IMR-90 (cell line): ENCODE data around the gene UNC5B. TPM values are rescaled to one million over a fixed set of nuclear protein-coding genes. Genes with fewer than 3 reads are reported as not detected.
A peak's percentile ranks its signal among the peaks of the same experiment; 100 is the strongest.

Experiments
- ATAC-seq: fragments of 200-7000 bp; cut with Tn5 transposase; 2 replicates; pipeline ENCODE4 v1.9.1; 2020; ENCODE audit warnings: low read depth, mild to moderate bottlenecking, moderate library complexity
- BruUV-seq: library from RNA; stranded (reverse); fragments of 400-500 nt; replicated peaks from 2 replicates; lab custom pipeline; 2021; lab: Mats Ljungman, UMichigan
- CTCF ChIA-PET: fragments of 300-600 bp; formaldehyde crosslinking; extraction: SDS; loops from one replicate; lab custom pipeline; 2021; ENCODE audit warnings: antibody characterized with exemption; lab: Yijun Ruan, JAX
- POLR2A ChIA-PET: fragments of 300-600 bp; sonication (Branson Sonifier 250); formaldehyde crosslinking; loops from one replicate; lab custom pipeline; 2022; ENCODE audit warnings: antibody characterized with exemption; ENCODE audit not compliant: unreplicated experiment; lab: Charles Lee
- DNase-seq: peaks from one replicate; pipeline ENCODE4 v3.0.0; 2013
- H2AFZ ChIP-seq: replicated peaks from 2 replicates; pipeline ENCODE3; 2013; ENCODE audit warnings: low read length, mild to moderate bottlenecking; ENCODE audit not compliant: poor library complexity
- H2AK5ac ChIP-seq: 2 replicates; pipeline ENCODE4 v1.6.1; 2013; ENCODE audit warnings: low read depth, low read length, inconsistent platforms
- H2AK9ac ChIP-seq: replicated peaks from 2 replicates; pipeline ENCODE3; 2013; ENCODE audit warnings: mild to moderate bottlenecking, low read depth, low read length, moderate library complexity; ENCODE audit not compliant: poor library complexity
- H2BK120ac ChIP-seq: 2 replicates; pipeline ENCODE4 v1.6.1; 2013; ENCODE audit warnings: low read depth, low read length, inconsistent platforms
- H2BK15ac ChIP-seq: 3 replicates; pipeline ENCODE4 v1.6.1; 2013; ENCODE audit warnings: low read depth, low read length, inconsistent platforms
- H2BK20ac ChIP-seq: 2 replicates; pipeline ENCODE4 v1.6.1; 2013; ENCODE audit warnings: low read depth, mild to moderate bottlenecking, inconsistent platforms, low read length, moderate library complexity
- H2BK5ac ChIP-seq: 2 replicates; pipeline ENCODE4 v1.6.1; 2013; ENCODE audit warnings: mild to moderate bottlenecking, low read depth, low read length, inconsistent platforms; ENCODE audit not compliant: poor library complexity, severe bottlenecking
- H3K14ac ChIP-seq: replicated peaks from 2 replicates; pipeline ENCODE4 v1.6.1; 2013; ENCODE audit warnings: low read depth, low read length, inconsistent platforms
- H3K18ac ChIP-seq: 2 replicates; pipeline ENCODE4 v1.6.1; 2013; ENCODE audit warnings: low read depth, low read length, control low read depth
- H3K23ac ChIP-seq: 2 replicates; pipeline ENCODE4 v1.6.1; 2013; ENCODE audit warnings: low read depth, low read length, inconsistent platforms
- H3K27ac ChIP-seq: 2 replicates; pipeline ENCODE4 v1.5.1; 2013; ENCODE audit warnings: mild to moderate bottlenecking, control low read depth, low read length; ENCODE audit not compliant: insufficient read depth
- H3K27me3 ChIP-seq: 2 replicates; pipeline ENCODE4 v1.6.1; 2013; ENCODE audit warnings: low read length; ENCODE audit not compliant: control insufficient read depth, insufficient read depth
- H3K36me3 ChIP-seq: 2 replicates; pipeline ENCODE4 v1.6.1; 2013; ENCODE audit warnings: low read length, mixed read lengths; ENCODE audit not compliant: control insufficient read depth, insufficient read depth
- H3K4ac ChIP-seq: 2 replicates; pipeline ENCODE4 v1.6.1; 2013; ENCODE audit warnings: low read depth, low read length, inconsistent platforms
- H3K4me1 ChIP-seq: 2 replicates; pipeline ENCODE4 v1.6.1; 2013; ENCODE audit warnings: low read length, mixed read lengths; ENCODE audit not compliant: control insufficient read depth, insufficient read depth
- H3K4me2 ChIP-seq: 2 replicates; pipeline ENCODE4 v1.6.1; 2013; ENCODE audit warnings: low read depth, mild to moderate bottlenecking, control low read depth, low read length, moderate library complexity
- H3K4me3 ChIP-seq: 2 replicates; pipeline ENCODE4 v1.5.1; 2013; ENCODE audit warnings: low read depth, mild to moderate bottlenecking, control low read depth, low read length, moderate library complexity; ENCODE audit not compliant: insufficient read depth
- H3K56ac ChIP-seq: 2 replicates; pipeline ENCODE4 v1.6.1; 2013; ENCODE audit warnings: low read length, inconsistent platforms; ENCODE audit not compliant: insufficient read depth; ENCODE audit errors: extremely low read depth
- H3K79me1 ChIP-seq, 2 experiments: 2 replicates each; pipeline ENCODE4 v1.6.1; 2013; ENCODE audit warnings: low read length in 2 of 2, inconsistent platforms in 1 of 2, low read depth in 1 of 2
- H3K9ac ChIP-seq: 2 replicates; pipeline ENCODE4 v1.6.1; 2013; ENCODE audit warnings: low read depth, low read length, control low read depth
- H3K9me1 ChIP-seq: 2 replicates; pipeline ENCODE4 v1.6.1; 2013; ENCODE audit warnings: low read length, inconsistent platforms; ENCODE audit not compliant: insufficient read depth
- H3K9me3 ChIP-seq: 2 replicates; pipeline ENCODE4 v1.6.1; 2013; ENCODE audit warnings: low read length; ENCODE audit not compliant: control insufficient read depth, insufficient read depth
- H4K20me1 ChIP-seq: 2 replicates; pipeline ENCODE4 v1.6.1; 2013; ENCODE audit warnings: low read length, inconsistent platforms; ENCODE audit not compliant: insufficient read depth
- H4K5ac ChIP-seq: 2 replicates; pipeline ENCODE4 v1.6.1; 2013; ENCODE audit warnings: mild to moderate bottlenecking, low read depth, low read length, control low read depth
- H4K8ac ChIP-seq, 2 experiments: 2 replicates each; pipeline ENCODE4 v1.6.1; 2013; ENCODE audit warnings: low read depth in 2 of 2, low read length in 2 of 2, control low read depth in 1 of 2, inconsistent platforms in 1 of 2
- H4K91ac ChIP-seq: 2 replicates; pipeline ENCODE4 v1.6.1; 2013; ENCODE audit warnings: low read depth, low read length, inconsistent platforms; ENCODE audit not compliant: insufficient read depth
- CEBPB ChIP-seq: IDR thresholded peaks from 2 replicates; pipeline ENCODE4 v1.6.1; 2012; ENCODE audit warnings: low read depth, low read length, improper control_type of control experiment
- CHD1 ChIP-seq: IDR thresholded peaks from 2 replicates; pipeline ENCODE4 v1.6.1; 2012; ENCODE audit warnings: low read depth, low read length, improper control_type of control experiment
- FOS ChIP-seq: fragments of 150-350 bp; IDR thresholded peaks from 2 replicates; pipeline ENCODE4 v1.6.1; 2016; ENCODE audit warnings: low read depth, low read length
- MAFK ChIP-seq: IDR thresholded peaks from 2 replicates; pipeline ENCODE4 v1.6.1; 2012; ENCODE audit warnings: low read depth, low read length, improper control_type of control experiment
- MAZ ChIP-seq: IDR thresholded peaks from 2 replicates; pipeline ENCODE4 v1.6.1; 2012; ENCODE audit warnings: low read depth, mild to moderate bottlenecking, low read length, improper control_type of control experiment, moderate library complexity, borderline replicate concordance
- MXI1 ChIP-seq: IDR thresholded peaks from 2 replicates; pipeline ENCODE4 v1.6.1; 2012; ENCODE audit warnings: low read depth, mild to moderate bottlenecking, low read length, moderate library complexity, borderline replicate concordance
- NFE2L2 ChIP-seq: fragments of 150-350 bp; IDR thresholded peaks from 2 replicates; pipeline ENCODE4 v1.6.1; 2016; ENCODE audit warnings: low read depth, mild to moderate bottlenecking, low read length
- POLR2A ChIP-seq: IDR thresholded peaks from 2 replicates; pipeline ENCODE4 v1.6.1; 2012; ENCODE audit warnings: mild to moderate bottlenecking, low read depth, low read length
- RAD21 ChIP-seq: IDR thresholded peaks from 2 replicates; pipeline ENCODE4 v1.6.1; 2012; ENCODE audit warnings: low read length, improper control_type of control experiment
- RCOR1 ChIP-seq: IDR thresholded peaks from 2 replicates; pipeline ENCODE4 v1.6.1; 2012; ENCODE audit warnings: mild to moderate bottlenecking, low read length, improper control_type of control experiment; ENCODE audit not compliant: insufficient replicate concordance
- SMC3 ChIP-seq: fragments of 150-350 bp; IDR thresholded peaks from 2 replicates; pipeline ENCODE4 v1.6.1; 2016; ENCODE audit warnings: low read depth, mild to moderate bottlenecking, antibody characterized with exemption, low read length, moderate library complexity
- WGBS, 2 experiments: methylation state at CpG; one replicate each; pipeline versions ENCODE4 v1.1.5 to v1.1.7; 2013; ENCODE audit warnings: missing lambda C conversion rate in 2 of 2; ENCODE audit not compliant: insufficient read length in 1 of 2; ENCODE audit errors: extremely low coverage in 2 of 2; 5-methylcytosine and 5-hydroxymethylcytosine counted together
- dilution Hi-C: fragments of 300-500 bp; cut with HindIII; formaldehyde crosslinking; loops from one replicate; pipeline ENCODE4 v1.14.3; 2018; ENCODE audit warnings: low sequenced_read_pairs; ENCODE audit not compliant: unreplicated experiment
- in situ Hi-C: fragments of 300-500 bp; cut with MboI; formaldehyde crosslinking; loops from 3 replicates; pipeline ENCODE4 v1.14.3; 2019; ENCODE audit warnings: low sequenced_read_pairs, inconsistent platforms, mixed read lengths
- intact Hi-C: fragments of 100-400 bp; cut with micrococcal nuclease; formaldehyde crosslinking; loops from 2 replicates; pipeline ENCODE4 v1.10.0; 2022
- polyA plus RNA-seq, 3 experiments: library from polyadenylated mRNA; depleted of rRNA; stranded (reverse); fragments of >200 nt; gene quantifications; 2 replicates each; pipeline ENCODE4 v1.2.3, GENCODE V29; 2012; ENCODE audit warnings: low replicate concordance in 1 of 3
- total RNA-seq: library from RNA; depleted of rRNA; stranded (reverse); fragments of >200 nt; gene quantifications from 2 replicates; pipeline ENCODE4 v1.2.3, GENCODE V29; 2012
- TF ChIP-seq, protein P1 (sequence below): conservative IDR thresholded peaks from 2 replicates; pipeline ENCODE4 v1.5.1; 2012; ENCODE audit warnings: mild to moderate bottlenecking, low read depth, low read length, improper control_type of control experiment
- TF ChIP-seq, protein P2 (sequence below): fragments of 150-350 bp; IDR thresholded peaks from 2 replicates; pipeline ENCODE4 v1.6.1; 2017; ENCODE audit warnings: mild to moderate bottlenecking, antibody characterized with exemption, low read length, low read depth

The UNC5B gene
- total and polyA plus RNA-seq, 2 of the 4 experiments (the other 2 are of a cell fraction) = 1.6 to 4.2 TPM

DNA sequence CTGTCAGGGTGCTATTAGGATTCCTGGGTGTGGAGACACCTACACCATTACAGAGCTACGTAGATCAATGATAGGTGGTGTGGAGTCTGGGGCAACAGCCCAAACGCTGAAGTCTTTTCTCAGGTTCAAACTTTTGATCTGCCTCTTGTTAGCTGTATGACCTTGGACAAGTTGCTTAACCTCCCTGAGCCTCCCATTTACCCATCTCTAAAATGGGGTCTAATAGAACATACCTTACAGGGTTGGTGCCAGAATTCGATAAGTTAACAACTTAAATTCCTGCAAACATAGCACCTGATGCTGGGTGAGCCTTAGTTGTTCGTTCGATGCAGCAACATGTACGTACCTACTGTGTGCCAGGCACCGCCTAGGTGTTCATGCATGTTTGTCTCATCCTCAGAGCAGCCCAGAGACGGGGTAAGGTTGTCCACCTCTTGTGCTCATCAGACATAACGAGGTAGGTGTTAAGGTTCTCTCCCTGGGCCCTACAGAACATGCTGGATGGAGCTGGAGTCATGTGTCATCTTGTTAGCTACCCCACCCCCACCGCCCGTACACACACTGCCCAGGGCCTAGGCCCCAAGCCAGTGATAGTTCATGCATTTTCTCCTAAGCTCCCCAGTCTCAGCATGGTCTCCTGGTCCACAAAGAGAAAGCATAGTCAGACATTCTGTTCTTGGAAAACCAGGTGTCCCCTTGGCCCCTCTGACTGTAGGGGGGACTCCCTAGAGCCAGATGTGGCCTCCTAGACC is 65.7 kb downstream of the UNC5B start (continued):
- TF ChIP-seq MXI1 = no peak

DNA sequence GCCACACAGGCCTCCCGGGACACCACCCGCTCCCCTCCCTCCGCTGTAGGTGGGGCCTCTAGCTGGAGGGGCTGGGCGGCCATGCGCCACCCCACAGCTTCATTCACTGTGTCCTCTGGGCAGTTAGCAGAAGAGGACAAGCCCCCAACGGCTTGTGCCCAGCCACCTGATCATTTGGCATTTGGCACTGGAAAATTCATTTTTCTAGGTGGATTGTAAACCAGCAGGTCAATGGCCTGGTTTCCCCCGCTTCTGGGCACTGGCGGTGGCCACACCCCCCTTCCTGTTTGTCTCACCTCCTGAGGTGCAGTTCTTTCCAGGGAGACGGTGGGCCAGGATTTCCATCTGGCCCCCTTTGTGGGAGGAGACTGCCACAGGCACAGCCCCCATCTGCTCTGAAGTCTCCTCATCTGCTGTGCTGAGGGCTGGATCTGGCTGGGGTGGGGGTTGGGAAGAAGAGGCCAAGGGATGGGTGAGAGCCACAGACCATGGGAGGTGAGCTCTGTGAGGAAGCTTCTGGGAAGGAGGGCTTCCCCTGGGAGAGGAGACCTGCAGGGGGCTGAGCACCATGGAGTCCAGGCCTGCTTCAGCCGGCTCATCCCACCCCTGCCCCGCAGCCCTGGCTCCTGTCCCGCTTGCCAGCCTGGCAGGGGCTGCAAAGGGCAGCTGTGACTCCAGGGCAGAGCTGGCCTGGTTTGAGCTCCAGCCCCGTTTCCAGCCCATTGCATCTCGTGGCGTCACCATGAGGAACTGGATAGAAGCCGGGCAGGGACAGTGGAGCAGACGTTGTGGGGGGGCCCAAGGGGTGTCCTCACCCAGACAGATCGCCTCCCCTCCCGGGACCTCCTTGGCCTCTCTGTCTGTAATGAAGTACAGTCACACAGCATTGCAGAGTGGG is 66.6 kb downstream of the UNC5B start:
- Histone ChIP-seq H3K36me3 (no peaks in the 10 kb centered on the region; the same call in 1 of the 2 replicates), H2AK5ac (no peak overlapping the region), H4K20me1 (no peaks in the 10 kb centered on the region), H3K9ac (no peak overlapping the region), H2BK20ac (no peak overlapping the region), H3K23ac (no peak overlapping the region), H3K4me1 (peaks cover 9% of the 10 kb centered on the region; the same call in 1 of the 2 replicates), H3K27ac (no peak overlapping the region), H3K14ac (no peak overlapping the region), H4K5ac (no peak overlapping the region), H3K79me1 (no peaks in the 10 kb centered on the region), H3K27me3 (no peaks in the 10 kb centered on the region), H2BK5ac (no peak overlapping the region), H3K18ac (no peak overlapping the region), H3K9me3 (no peaks in the 10 kb centered on the region), H4K8ac (no peak overlapping the region), H2AK9ac (peak overlapping the region; percentile 76), H4K91ac (no peak overlapping the region), H2BK120ac (no peak overlapping the region), H3K4me2 (no peak overlapping the region), H3K4me3 (no peak overlapping the region), H3K4ac (no peak overlapping the region), H2AFZ (peak overlapping the region; percentile 61), H3K56ac (no peak overlapping the region), H3K9me1 (no peaks in the 10 kb centered on the region), H2BK15ac (no peak overlapping the region)
- dilution Hi-C loops = no loop called here
- ChIA-PET CTCF (interaction anchor here (0.8 kb wide), 1 partner anchor 9 kb away, joined by 3 read pairs; no protein-coding TSS in a partner anchor), POLR2A (no interaction called here)
- no TSS peak for BruUV-seq
- intact Hi-C loops = no loop called here
- ATAC-seq (no peak; the same call in 1 of the 2 replicates), DNase-seq (no peak)
- in situ Hi-C loops = no loop called here
- WGBS, 2 experiments = 61% methylated on average over 6 of the region's 19 CpGs; no CpG with 5 or more reads in 1 of the 2 experiments
- TF ChIP-seq, protein P1, sequence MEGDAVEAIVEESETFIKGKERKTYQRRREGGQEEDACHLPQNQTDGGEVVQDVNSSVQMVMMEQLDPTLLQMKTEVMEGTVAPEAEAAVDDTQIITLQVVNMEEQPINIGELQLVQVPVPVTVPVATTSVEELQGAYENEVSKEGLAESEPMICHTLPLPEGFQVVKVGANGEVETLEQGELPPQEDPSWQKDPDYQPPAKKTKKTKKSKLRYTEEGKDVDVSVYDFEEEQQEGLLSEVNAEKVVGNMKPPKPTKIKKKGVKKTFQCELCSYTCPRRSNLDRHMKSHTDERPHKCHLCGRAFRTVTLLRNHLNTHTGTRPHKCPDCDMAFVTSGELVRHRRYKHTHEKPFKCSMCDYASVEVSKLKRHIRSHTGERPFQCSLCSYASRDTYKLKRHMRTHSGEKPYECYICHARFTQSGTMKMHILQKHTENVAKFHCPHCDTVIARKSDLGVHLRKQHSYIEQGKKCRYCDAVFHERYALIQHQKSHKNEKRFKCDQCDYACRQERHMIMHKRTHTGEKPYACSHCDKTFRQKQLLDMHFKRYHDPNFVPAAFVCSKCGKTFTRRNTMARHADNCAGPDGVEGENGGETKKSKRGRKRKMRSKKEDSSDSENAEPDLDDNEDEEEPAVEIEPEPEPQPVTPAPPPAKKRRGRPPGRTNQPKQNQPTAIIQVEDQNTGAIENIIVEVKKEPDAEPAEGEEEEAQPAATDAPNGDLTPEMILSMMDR = no peak
- TF ChIP-seq RCOR1 (no peak), FOS (no peak), MAZ (no peak), RAD21 (no peak), SMC3 (no peak), NFE2L2 (no peak), CHD1 (no peak), POLR2A (no peak), CEBPB (no peak), MAFK (no peak)
- TF ChIP-seq, protein P2, sequence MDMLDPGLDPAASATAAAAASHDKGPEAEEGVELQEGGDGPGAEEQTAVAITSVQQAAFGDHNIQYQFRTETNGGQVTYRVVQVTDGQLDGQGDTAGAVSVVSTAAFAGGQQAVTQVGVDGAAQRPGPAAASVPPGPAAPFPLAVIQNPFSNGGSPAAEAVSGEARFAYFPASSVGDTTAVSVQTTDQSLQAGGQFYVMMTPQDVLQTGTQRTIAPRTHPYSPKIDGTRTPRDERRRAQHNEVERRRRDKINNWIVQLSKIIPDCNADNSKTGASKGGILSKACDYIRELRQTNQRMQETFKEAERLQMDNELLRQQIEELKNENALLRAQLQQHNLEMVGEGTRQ = no peak
